ENCODE data around the gene ESYT1. TPM values are rescaled to one million over a fixed set of nuclear protein-coding genes. Genes with fewer than 3 reads are reported as not detected.
A peak's percentile ranks its signal among the peaks of the same experiment; 100 is the strongest.

The ESYT1 gene
- total and polyA plus RNA-seq, 9 of the 15 experiments (the other 6 are each of a cell fraction or from before 2014, with no cell fraction given) = 132 to 420 (median 164) TPM

DNA sequence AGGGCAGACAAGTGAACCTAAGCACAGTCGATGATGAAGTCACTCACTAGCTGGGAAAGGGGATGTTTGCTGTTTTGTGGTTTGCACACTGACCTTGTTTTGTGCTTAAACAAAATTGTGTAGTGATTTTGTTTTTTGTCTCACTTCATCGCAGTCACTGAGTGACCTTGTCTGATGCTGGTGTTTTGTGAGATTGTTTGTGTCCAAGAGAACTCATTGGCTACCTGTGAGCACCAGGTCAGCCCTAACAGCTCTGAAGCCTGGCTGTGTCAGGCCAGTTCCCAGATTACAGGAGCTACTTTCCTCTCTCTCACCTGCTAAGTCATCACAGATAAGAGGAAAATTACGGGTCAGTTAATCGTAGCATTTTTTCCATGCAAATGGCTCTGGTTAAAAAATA, 3.9 kb upstream of the ESYT1 start (continued):
- TF ChIP-seq SMARCA4 (IDR thresholded peaks at IDR 0.05) = peak; percentile 37; the same call in 1 of the 2 replicates
- TF ChIP-seq RCOR1 (IDR thresholded peaks at IDR 0.05; ENCODE audit: borderline replicate concordance in 1 of 2, low read depth in 2 of 2, low read length in 2 of 2) = peak in 1 of 2 experiments; percentile 52; a peak in 1 of 4 replicates
- TF ChIP-seq SMARCE1 (IDR thresholded peaks at IDR 0.05) = peak; percentile 57; the same call in 1 of the 2 replicates
- no peak for TF ChIP-seq SP1 (CRISPR knock-in tag; IDR thresholded peaks at IDR 0.05)
- no peak for TF ChIP-seq ATF1 (CRISPR knock-in tag; IDR thresholded peaks at IDR 0.05)
- 0 out of 2 replicates have a peak, but pooled peaks have one; percentile 21 for TF ChIP-seq ATF1 (tag; IDR thresholded peaks at IDR 0.05)
- TF ChIP-seq, protein P1, sequence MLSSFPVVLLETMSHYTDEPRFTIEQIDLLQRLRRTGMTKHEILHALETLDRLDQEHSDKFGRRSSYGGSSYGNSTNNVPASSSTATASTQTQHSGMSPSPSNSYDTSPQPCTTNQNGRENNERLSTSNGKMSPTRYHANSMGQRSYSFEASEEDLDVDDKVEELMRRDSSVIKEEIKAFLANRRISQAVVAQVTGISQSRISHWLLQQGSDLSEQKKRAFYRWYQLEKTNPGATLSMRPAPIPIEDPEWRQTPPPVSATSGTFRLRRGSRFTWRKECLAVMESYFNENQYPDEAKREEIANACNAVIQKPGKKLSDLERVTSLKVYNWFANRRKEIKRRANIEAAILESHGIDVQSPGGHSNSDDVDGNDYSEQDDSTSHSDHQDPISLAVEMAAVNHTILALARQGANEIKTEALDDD (IDR thresholded peaks at IDR 0.05) = peak; percentile 57
- TF ChIP-seq CTBP1 (IDR thresholded peaks at IDR 0.05; ENCODE audit: borderline replicate concordance) = peak; percentile 69
- TF ChIP-seq, protein P2, sequence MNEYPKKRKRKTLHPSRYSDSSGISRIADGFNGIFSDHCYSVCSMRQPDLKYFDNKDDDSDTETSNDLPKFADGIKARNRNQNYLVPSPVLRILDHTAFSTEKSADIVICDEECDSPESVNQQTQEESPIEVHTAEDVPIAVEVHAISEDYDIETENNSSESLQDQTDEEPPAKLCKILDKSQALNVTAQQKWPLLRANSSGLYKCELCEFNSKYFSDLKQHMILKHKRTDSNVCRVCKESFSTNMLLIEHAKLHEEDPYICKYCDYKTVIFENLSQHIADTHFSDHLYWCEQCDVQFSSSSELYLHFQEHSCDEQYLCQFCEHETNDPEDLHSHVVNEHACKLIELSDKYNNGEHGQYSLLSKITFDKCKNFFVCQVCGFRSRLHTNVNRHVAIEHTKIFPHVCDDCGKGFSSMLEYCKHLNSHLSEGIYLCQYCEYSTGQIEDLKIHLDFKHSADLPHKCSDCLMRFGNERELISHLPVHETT (CRISPR knock-in tag; conservative IDR thresholded peaks at IDR 0.05 in 1 of 2, IDR thresholded peaks at IDR 0.05 in 1 of 2) = no peak
- no peak for TF ChIP-seq BMI1 (IDR thresholded peaks at IDR 0.05; ENCODE audit: low read length)
- TF ChIP-seq ZNF316 (IDR thresholded peaks at IDR 0.05) = peak; percentile 35; the same call in 1 of the 2 replicates
- TF ChIP-seq DPF2 (IDR thresholded peaks at IDR 0.05) = peak; percentile 57
- TF ChIP-seq JUND (IDR thresholded peaks at IDR 0.05; ENCODE audit: borderline replicate concordance, low read depth, low read length) = peak; percentile 2; the same call in 1 of the 2 replicates
- no peak for TF ChIP-seq JUND (tag; IDR thresholded peaks at IDR 0.05; ENCODE audit: borderline replicate concordance, low read depth, low read length)
- peak; percentile 51; the same call in 1 of the 2 replicates for TF ChIP-seq C11orf30 (IDR thresholded peaks at IDR 0.05; ENCODE audit: low read depth)
- TF ChIP-seq SOX6 (IDR thresholded peaks at IDR 0.05) = peak; percentile 23; the same call in 1 of the 2 replicates
- TF ChIP-seq TFAM (CRISPR knock-in tag; conservative IDR thresholded peaks at IDR 0.05) = no peak
- no peak for TF ChIP-seq MECOM (CRISPR knock-in tag; IDR thresholded peaks at IDR 0.05)
- TF ChIP-seq TOE1 (IDR thresholded peaks at IDR 0.05; ENCODE audit: borderline replicate concordance) = no peak
- no peak for TF ChIP-seq TOE1 (CRISPR knock-in tag; IDR thresholded peaks at IDR 0.05; ENCODE audit: borderline replicate concordance, low read depth)
- no peak for TF ChIP-seq SMARCC2 (IDR thresholded peaks at IDR 0.05; ENCODE audit: low read depth)
- TF ChIP-seq CREM (IDR thresholded peaks at IDR 0.05; ENCODE audit: low read depth) = 0 out of 2 replicates have a peak, but pooled peaks have one; percentile 18
- peak; percentile 14; the same call in 1 of the 2 replicates for TF ChIP-seq ESRRA (IDR thresholded peaks at IDR 0.05; ENCODE audit: borderline replicate concordance, low read depth)
- TF ChIP-seq MLLT1 (IDR thresholded peaks at IDR 0.05) = peak in 1 of 2 experiments; percentile 14; a peak in 1 of 4 replicates
- TF ChIP-seq, protein P3, sequence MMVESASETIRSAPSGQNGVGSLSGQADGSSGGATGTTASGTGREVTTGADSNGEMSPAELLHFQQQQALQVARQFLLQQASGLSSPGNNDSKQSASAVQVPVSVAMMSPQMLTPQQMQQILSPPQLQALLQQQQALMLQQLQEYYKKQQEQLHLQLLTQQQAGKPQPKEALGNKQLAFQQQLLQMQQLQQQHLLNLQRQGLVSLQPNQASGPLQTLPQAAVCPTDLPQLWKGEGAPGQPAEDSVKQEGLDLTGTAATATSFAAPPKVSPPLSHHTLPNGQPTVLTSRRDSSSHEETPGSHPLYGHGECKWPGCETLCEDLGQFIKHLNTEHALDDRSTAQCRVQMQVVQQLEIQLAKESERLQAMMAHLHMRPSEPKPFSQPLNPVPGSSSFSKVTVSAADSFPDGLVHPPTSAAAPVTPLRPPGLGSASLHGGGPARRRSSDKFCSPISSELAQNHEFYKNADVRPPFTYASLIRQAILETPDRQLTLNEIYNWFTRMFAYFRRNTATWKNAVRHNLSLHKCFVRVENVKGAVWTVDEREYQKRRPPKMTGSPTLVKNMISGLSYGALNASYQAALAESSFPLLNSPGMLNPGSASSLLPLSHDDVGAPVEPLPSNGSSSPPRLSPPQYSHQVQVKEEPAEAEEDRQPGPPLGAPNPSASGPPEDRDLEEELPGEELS (CRISPR knock-in tag; IDR thresholded peaks at IDR 0.05; ENCODE audit: borderline replicate concordance) = 0 out of 2 replicates have a peak, but pooled peaks have one; percentile 17
- peak; percentile 71 to 72 for TF ChIP-seq KDM1A (IDR thresholded peaks at IDR 0.05)
- TF ChIP-seq DNMT1 (IDR thresholded peaks at IDR 0.05) = no peak

All from K562 (cell line).